ENCODE data around the gene SVIP. TPM values are rescaled to one million over a fixed set of nuclear protein-coding genes. Genes with fewer than 3 reads are reported as not detected.

Gene SVIP
- total RNA-seq, 1 experiment from 2014 or later = 10.7 TPM

DNA sequence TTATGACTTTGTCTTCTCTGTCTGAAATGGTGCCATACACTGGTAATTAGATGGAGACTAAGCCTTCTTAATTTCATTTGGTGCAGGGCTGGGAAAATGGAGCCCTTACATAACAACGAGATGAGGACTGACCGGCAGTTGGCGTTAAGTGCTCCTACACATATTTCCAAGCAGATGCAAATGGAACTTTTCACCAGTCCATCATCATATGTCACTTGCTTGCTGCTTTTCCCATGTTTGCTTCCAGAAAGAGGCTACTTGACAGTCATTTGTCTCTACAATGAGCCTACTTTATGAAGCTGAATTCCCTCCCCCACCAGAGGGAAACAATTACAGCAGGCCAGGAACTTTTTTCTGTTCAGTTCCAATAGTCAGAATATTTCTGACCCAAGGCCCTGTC is 32.6 kb downstream of the SVIP start:
- DNase-seq (ENCODE audit: extremely low read depth, low read depth) = no peak

DNA sequence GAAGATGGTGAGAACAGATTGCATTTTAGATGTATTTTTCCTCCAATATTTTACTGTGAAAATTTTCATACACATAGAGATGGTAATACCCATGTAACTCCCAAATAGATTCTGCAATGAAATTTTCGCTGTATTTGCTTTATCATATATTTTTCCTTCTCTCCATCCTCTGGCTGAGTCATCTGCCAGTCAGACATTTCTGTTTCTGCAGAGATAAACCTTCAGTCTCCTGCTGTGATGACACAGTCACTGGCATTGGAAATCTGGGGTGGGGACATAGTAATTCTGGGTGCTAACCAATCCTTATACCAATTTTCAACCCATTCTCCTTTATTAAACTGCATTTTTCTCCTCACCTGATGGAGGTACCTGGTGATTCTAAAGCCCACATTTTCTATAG is 33.7 kb downstream of the SVIP start:
- DNase-seq (ENCODE audit: extremely low read depth, low read depth) = no peak

DNA sequence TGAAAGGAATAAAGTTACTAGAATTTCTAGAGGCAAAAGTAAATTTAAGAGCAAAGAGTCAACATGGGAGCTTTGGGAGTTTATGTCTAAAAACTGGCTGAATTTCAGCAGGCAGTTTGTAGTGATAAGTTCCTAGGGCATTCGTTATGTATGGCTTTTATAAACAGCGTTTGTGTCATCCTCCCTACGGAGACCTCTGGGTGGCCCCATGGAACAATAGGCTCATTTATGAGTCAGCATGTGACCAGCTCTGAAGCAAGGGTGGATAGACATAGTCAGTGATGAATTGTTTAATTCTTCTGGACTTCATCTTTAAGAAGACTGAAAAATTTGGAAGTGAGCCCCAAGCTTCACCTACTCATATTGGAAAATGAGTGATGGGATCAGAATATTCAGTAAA is 37.1 kb downstream of the SVIP start:
- DNase-seq (ENCODE audit: extremely low read depth, low read depth) = peak; percentile 44

DNA sequence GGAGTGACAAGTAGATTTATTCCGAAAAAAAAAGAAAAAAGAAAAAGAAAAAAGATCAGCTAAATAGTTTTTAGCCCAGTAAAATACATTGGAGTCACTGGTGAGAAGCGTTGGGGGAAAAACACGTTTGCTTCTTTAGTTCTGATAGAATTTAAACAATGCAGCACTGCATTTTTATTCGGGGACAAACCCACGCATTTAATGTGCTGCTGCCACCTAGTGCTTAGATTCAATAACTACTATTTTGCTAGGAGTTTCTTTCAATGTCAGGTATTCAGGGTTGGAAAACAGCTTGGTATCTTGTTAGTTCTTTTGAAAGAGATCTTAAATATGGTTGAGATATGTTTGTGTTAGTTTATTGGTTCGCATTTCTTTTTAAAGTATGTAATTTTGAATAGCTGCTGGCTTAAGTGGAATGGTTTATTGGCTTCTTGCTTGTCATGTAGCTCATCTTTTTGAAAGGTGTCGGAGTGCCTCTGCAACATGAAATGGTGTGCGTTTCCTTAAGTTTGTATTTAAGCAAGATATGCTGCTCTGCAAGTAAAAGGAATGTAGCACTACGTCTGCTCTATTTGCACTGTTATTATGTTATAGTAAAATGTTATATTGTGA is 41.9 kb downstream of the SVIP start:
- peak; percentile 23 for DNase-seq (ENCODE audit: extremely low read depth, low read depth)

- no peak for DNase-seq (ENCODE audit: extremely low read depth, low read depth)
Measured at GRCh38 chr11:22787055-22787454, 42.5 kb downstream of the SVIP start.

- no peak for DNase-seq (ENCODE audit: extremely low read depth, low read depth)
Measured at GRCh38 chr11:22786475-22786874, 43.1 kb downstream of the SVIP start.

DNA sequence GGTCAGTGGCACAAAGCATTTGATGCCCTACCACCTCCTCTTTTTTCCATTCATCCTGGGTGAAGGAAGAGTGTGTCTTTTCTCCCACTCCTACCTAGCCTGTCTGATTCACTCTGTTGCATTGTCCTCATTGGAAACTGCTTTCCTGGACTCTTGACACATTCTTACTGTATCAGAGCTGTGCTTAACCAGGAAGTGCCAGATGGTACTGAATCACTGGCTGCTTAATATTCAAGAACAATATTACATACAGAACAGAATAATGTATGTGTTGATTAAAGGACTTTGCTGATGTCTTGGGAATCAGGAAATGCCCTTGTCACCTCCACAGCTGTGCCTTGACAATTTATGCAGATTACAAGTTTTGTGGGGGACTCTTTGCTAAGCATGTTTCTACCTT is 44.4 kb downstream of the SVIP start:
- DNase-seq (ENCODE audit: extremely low read depth, low read depth) = no peak

DNA sequence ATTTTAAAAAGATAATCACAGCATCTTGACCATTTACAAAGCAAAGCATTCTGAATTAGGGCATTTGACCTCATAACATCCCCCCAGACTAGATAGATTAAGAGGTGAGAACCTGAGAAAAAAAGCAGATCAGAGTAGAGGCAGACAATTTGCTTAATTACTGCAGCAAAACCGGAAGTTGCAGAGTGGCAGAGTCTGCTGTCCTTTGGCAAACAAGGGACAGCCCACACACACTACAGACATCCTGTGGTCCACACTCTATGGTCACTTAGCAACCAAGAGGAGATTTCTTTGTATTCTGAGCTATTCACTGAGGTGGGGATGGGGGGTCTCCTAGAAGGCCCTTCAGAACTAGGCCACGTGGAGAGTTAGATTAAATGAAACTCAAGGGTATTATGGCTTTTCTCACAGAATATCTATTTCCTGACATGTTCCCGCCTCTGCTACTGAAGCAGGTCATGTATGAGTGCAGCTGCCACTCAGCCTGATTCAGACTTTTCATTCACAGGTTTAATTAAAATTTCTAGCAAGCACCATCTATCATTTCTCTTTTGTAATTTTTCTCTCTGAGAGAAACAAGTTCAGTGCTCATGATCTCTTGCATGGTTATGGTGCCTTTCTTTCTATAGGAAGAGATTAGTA is 48.5 kb downstream of the SVIP start:
- DNase-seq (ENCODE audit: extremely low read depth, low read depth) = no peak

DNA sequence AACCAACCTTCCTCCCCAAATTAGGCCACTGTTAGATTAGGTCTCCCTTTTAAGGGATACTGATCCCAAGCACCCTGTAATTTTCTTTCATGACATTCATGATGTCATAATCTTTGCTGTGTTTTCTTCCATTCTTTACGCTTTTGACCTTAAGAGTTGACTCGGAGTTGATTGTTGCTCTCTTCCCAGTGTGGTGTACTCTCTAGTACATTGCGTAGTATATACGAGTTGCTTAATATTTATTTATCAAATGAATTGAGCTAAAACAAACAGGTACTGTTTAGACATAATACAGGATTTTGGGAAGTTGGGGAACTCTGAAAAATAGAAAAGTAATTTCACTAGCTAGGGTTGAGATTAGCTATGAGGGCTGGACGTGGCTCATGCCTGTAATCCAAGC is 49.8 kb downstream of the SVIP start:
- no peak for DNase-seq (ENCODE audit: extremely low read depth, low read depth)

- no peak for DNase-seq (ENCODE audit: extremely low read depth, low read depth)
Measured at GRCh38 chr11:22778642-22779041, 51.0 kb downstream of the SVIP start.

DNA sequence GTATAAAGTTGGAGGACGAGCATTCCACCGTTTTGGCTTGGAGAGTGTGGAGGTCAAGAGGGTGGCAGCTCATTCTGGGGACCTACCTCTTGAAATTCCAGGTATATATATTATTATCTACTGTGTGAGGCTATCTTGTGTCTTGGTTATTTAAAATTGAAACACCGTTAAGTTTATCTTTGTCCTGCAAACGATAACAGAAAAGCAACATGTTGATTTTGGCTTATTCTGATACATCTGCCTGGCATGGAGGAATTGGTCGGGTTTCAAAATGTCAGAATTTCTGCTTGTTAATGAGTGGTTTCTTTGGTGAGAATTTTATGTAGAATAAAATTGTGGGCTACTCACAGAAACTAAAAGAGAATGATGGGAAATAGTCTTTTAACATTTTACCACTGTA is 54.4 kb downstream of the SVIP start:
- no peak for DNase-seq (ENCODE audit: extremely low read depth, low read depth)

GRCh38 chr11:22774716-22775115 is 54.9 kb downstream of the SVIP start:
- no peak for DNase-seq (ENCODE audit: extremely low read depth, low read depth)

GRCh38 chr11:22769081-22769480 is 60.5 kb downstream of the SVIP start:
- no peak for DNase-seq (ENCODE audit: extremely low read depth, low read depth)

Other genes with a start within 250 kb of the SVIP start
- 10.6 and 12.4 TPM in 2 replicates for gene FANCF, start 204.0 kb downstream of the SVIP start, total RNA-seq (2014; rRNA removed; shearing (Covaris generic))
- gene GAS2, start 163.2 kb downstream of the SVIP start, total RNA-seq (2014; rRNA removed; shearing (Covaris generic)) = 0.77 and 1.2 TPM in 2 replicates
- gene CCDC179, start 30.7 kb upstream of the SVIP start, total RNA-seq (2014; rRNA removed; shearing (Covaris generic)) = not detected in 2 replicates

All from NCI-H460 (cell line).